Measurements from ENCODE around the gene MORN1.

The MORN1 gene

DNA sequence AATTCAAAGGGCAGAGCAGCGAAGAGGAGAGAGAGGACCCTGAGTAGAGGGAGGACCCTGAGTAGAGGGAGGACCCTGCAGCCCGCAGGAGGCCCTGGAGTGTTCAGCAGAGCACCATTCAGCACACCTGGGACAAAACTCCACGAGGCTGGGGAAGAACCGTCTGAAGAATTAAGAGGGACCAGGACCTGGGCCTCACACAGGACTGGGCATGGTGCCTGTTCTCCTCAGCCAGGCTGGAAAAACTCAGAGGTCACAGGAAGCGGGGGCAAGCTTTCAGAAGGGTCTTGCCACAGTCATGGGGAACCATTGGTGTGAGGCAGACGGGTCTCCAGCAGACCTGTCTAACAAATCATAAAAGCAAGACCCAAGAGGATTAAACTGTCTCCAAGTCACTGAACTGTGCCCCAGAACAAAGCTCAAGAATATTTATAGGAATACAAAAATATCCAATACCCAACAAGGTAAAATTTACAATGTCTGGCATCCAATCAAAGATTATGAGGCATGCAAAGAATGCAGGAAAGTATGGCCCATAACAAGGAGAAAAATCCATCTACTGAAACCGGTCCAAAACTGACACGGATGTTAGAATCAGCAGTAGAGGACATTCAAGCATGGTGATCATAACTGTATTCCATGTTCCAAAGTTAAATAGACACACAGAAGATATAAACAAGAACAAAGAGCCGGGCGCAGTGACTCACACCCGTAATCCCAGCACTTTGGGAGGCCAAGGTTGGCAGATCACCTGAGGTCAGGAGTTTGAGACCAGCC is 30.6 kb downstream of the MORN1 start:
- H3K4me3 ChIP-seq (ENCODE audit: low read depth, low read length), result no peak overlapping the region
- no peak for DNase-seq (ENCODE audit: low read depth, low spot score)
- ChIA-PET CTCF (interaction anchor here (1.2 kb wide), 2 partner anchors 21 to 166 kb away, joined by 3 to 4 read pairs; partner anchors contain the start of gene FAAP20), POLR2A (no interaction called here)
- TF ChIP-seq, protein P1, sequence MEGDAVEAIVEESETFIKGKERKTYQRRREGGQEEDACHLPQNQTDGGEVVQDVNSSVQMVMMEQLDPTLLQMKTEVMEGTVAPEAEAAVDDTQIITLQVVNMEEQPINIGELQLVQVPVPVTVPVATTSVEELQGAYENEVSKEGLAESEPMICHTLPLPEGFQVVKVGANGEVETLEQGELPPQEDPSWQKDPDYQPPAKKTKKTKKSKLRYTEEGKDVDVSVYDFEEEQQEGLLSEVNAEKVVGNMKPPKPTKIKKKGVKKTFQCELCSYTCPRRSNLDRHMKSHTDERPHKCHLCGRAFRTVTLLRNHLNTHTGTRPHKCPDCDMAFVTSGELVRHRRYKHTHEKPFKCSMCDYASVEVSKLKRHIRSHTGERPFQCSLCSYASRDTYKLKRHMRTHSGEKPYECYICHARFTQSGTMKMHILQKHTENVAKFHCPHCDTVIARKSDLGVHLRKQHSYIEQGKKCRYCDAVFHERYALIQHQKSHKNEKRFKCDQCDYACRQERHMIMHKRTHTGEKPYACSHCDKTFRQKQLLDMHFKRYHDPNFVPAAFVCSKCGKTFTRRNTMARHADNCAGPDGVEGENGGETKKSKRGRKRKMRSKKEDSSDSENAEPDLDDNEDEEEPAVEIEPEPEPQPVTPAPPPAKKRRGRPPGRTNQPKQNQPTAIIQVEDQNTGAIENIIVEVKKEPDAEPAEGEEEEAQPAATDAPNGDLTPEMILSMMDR (IDR thresholded peaks at IDR 0.05; ENCODE audit: insufficient read depth, low read length, missing control alignments), result no peak

DNA sequence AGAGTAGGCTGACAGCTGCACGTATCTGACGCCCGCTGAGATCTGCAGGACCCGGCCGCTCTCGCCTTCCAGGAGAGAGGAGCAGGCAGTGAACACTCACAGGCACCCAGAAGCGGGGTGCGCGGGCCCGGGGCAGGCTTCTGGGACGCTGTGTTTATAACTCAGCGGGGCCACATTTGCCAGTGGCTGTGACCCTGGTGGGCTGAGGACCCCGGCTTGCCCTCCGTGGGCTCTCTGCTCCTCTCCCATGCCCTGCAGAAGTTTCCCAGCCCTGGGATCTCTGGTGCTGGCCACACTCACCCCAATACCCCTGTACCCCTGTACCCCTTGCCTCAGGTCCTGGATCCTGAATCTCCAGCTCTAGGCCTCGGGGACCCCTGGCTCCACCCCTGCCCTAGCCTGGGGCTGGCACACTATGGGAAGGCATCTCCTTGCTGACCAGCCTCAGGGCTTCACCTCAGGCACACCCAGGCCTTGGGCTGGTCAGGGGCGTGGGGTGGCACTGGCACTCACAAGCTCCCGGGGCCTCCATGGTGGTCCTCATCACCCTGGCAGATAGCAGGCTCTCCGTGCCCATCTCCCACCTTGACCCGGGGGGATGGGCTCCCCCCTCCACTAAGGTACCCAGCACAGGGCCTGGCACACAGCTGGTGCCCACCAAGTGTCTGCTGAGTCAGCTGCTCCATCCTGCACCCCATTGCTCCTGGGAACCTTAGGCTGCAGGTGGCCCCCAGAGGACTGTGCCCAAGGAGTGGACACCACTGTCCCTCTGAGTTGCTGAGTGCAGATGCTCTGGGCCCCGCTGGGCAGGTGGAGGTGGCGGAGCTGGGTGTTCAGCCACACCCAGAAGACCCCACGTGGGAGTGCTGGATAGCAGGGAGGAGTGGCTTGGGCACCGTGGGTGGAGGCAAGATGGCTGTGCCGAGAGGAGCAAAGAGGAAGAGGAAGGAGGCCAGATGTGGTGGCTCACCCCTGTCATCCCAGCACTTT is 32.4 kb downstream of the MORN1 start:
- ChIA-PET POLR2A (interaction anchor here (0.6 kb wide), 1 partner anchor 17 kb away, joined by 3 read pairs; no protein-coding TSS in a partner anchor), CTCF (interaction anchor here (1.2 to 2.4 kb wide), 2 partner anchors 23 to 164 kb away, joined by 3 to 8 read pairs; partner anchors contain the start of gene FAAP20)
- TF ChIP-seq, protein P1 (IDR thresholded peaks at IDR 0.05; ENCODE audit: insufficient read depth, low read length, missing control alignments), result no peak
- DNase-seq (ENCODE audit: low read depth, low spot score), result no peak
- no peak overlapping the region for H3K4me3 ChIP-seq (ENCODE audit: low read depth, low read length)

DNA sequence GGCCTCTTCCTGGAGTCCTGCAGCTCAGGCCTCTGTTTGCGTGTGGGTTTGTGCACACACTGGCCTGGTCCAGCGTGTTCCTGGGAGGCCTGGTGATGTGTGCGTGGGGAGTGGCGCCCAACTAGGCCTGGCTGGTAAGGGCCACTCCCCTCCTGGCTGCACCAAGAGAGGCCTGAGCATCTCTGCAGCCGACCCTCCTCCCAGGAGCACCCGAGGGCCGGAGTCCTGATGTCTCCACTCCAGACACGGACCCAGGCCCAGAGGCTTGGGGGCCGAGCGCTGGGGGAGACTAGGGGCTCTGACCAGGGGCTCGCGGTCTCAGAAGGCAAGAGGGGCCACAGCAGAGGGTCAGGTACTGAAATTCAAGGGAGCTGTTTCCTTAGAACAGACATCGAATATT is 33.3 kb downstream of the MORN1 start:
- ChIA-PET CTCF (interaction anchor here (1.2 to 2.4 kb wide), 2 partner anchors 24 to 163 kb away, joined by 3 to 8 read pairs; partner anchors contain the start of gene FAAP20), POLR2A (interaction anchor here (0.6 kb wide), 1 partner anchor 17 kb away, joined by 3 read pairs; no protein-coding TSS in a partner anchor)
- TF ChIP-seq, protein P1 (IDR thresholded peaks at IDR 0.05; ENCODE audit: insufficient read depth, low read length, missing control alignments), result no peak
- H3K4me3 ChIP-seq (ENCODE audit: low read depth, low read length), result no peak overlapping the region
- DNase-seq (ENCODE audit: low read depth, low spot score), result no peak

DNA sequence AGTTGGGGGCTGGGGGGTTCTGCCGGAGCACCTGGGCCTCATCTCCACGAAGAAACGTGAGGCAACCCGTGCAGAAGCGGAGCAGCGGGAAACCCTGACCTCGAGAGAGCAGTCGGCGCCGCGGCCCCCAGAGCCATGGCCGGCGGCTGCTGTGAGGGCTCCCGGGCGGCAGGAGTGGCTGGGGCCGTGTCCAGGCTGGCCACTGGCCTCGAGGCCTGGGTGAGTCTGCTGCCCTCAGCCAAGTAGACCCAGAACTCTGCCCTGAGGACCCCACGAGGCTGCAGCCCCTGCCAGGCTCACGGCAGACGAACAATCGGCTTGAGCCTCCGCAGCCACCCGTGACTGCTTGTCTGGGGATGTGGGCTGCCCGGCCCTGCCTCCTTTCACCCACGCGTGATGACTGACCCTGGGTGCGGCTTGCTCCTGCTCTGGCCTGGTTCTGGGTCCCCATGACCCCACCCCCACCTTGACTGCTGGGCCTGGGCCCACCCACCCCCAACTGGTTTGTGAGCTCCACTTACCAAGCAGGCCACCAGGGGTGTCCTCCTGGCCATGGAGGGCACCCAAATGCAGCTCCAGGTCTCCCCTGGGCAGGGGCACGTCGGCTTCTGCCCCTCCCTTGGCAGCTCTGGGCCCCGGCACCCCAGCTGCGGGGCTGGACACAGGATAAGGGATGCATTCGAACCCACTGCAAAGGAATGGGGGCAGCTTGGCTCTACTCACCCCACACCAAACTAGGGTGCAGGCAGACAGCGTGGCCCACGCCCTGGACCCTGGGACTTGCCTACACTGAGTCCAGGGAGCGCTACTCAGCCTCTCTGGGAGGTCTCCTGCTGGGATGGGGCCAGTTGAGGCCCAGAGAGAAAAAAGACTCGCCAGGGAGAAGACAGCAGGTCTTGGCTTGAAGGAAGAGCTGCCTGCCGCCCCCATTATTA is 34.2 kb downstream of the MORN1 start:
- TF ChIP-seq, protein P1 (IDR thresholded peaks at IDR 0.05; ENCODE audit: insufficient read depth, low read length, missing control alignments), result no peak
- CTCF ChIA-PET, result interaction anchor here (1.3 to 2.6 kb wide), 3 partner anchors 25 to 36 kb away, joined by 3 to 11 read pairs (median 8); no protein-coding TSS in a partner anchor
- no peak overlapping the region for H3K4me3 ChIP-seq (ENCODE audit: low read depth, low read length)
- POLR2A ChIA-PET, result no interaction called here
- DNase-seq (ENCODE audit: low read depth, low spot score), result no peak

DNA sequence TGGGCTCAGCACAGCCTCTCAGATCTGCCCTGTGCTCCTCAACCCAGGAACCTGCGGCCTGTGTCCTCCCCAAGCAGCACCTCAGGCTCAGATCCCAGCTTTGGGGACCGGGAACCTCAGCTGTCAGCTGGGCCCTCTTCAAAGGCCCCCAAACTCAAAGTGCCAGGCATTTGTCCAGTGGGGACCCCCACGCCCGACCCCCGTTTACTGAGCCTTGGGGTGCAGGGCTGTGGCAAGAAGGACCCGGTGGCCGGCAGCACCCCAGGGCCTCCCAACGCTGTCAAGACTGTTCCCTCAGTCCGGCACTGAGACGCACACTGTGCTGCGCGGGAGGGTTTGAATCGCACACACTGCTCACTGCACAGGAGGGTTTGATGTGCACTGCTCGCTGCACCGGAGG is 35.0 kb downstream of the MORN1 start:
- TF ChIP-seq, protein P1 (IDR thresholded peaks at IDR 0.05; ENCODE audit: insufficient read depth, low read length, missing control alignments), result no peak
- ChIA-PET POLR2A (no interaction called here), CTCF (interaction anchor here (1.3 to 2.6 kb wide), 2 partner anchors 25 to 35 kb away, joined by 3 to 11 read pairs; no protein-coding TSS in a partner anchor)
- H3K4me3 ChIP-seq (ENCODE audit: low read depth, low read length), result no peak overlapping the region
- DNase-seq (ENCODE audit: low read depth, low spot score), result no peak

Measured in AG04449 (cell line).